Measurements from ENCODE around the gene LTBR. TPM values are rescaled to one million over a fixed set of nuclear protein-coding genes. Genes with fewer than 3 reads are reported as not detected.

Gene LTBR
- total RNA-seq, 1 experiment from 2014 or later: 4.8 TPM

DNA sequence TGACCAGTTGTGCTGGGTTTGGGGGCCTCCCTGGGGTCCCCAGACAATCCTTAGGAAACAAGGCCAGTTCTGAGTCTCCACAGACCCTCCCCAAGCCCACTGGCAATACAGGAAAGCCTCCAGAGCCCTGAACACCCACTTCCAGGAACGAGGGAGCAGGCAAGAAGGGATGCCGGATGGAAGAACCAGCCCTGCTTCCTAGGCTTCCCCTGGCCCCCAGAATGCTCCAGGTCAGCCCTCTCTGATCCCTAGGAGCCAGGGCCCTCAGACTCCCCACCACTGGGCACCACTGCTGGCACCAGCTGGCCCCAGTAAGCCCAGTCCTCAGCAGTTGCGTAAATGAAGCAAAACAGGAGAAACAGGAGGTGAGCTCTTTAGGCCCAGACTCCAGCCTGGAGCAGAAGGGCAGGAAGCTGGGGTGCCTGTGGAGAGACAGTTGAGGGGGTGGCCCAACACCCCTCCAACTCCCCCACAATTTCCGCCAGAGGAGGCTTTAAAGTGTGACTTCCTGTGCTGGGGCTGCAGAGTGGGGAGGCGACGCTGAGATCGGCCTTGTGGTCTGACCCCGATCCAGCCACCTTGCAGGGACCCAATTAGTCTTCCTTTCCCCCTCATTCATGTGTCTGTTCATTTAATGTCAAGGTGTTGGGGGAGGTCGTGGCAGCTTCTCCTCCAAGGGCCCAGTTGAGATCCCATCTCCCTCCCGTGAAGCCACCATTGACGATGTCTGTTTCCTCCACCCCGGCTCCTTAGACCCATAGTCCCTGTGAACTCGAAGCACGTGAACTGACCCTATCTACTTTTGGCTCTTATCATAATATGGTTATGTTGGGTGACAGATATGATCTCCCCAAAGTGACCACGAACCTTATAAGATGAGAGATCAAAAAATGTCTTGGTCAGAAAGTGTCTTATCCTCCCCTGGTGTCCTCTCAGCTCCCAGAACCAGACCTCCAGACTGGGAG is 46.8 kb upstream of the LTBR start:
- H2BK12ac ChIP-seq (ENCODE audit: insufficient read length, low read depth, low read length): no peak overlapping the region
- no peak overlapping the region; a peak in 5 of 7 replicates for H3K27ac Mint-ChIP-seq
- H2BK20ac ChIP-seq (ENCODE audit: low read depth, low read length, poor library complexity, severe bottlenecking): no peak overlapping the region
- peaks cover 20 to 35% (median 33%) of the 10 kb centered on the region in 3 experiments; a peak in 6 of 7 replicates for H3K36me3 Mint-ChIP-seq (ENCODE audit: insufficient read depth in 1 of 3, low read depth in 3 of 3)
- TF ChIP-seq, protein P1, sequence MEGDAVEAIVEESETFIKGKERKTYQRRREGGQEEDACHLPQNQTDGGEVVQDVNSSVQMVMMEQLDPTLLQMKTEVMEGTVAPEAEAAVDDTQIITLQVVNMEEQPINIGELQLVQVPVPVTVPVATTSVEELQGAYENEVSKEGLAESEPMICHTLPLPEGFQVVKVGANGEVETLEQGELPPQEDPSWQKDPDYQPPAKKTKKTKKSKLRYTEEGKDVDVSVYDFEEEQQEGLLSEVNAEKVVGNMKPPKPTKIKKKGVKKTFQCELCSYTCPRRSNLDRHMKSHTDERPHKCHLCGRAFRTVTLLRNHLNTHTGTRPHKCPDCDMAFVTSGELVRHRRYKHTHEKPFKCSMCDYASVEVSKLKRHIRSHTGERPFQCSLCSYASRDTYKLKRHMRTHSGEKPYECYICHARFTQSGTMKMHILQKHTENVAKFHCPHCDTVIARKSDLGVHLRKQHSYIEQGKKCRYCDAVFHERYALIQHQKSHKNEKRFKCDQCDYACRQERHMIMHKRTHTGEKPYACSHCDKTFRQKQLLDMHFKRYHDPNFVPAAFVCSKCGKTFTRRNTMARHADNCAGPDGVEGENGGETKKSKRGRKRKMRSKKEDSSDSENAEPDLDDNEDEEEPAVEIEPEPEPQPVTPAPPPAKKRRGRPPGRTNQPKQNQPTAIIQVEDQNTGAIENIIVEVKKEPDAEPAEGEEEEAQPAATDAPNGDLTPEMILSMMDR (conservative IDR thresholded peaks at IDR 0.05): no peak
- H2AFZ ChIP-seq (ENCODE audit: low read length): no peak overlapping the region
- H3T11ph ChIP-seq (ENCODE audit: low read length): no peak overlapping the region
- peaks cover 32% of the 10 kb centered on the region; the same call in 1 of the 2 replicates for H3K79me2 ChIP-seq (ENCODE audit: insufficient read depth, low read length)
- H3K4ac ChIP-seq (ENCODE audit: low read depth, low read length): peak overlapping the region; percentile 15; the same call in 1 of the 2 replicates
- no CpG with 5 or more reads among the region's 15 CpGs for WGBS (ENCODE audit: extremely low coverage, insufficient read length, low lambda C conversion rate)
- H3K4me1 ChIP-seq (ENCODE audit: insufficient read depth, low read length): peaks cover 34% of the 10 kb centered on the region
- peak overlapping the region in 1 of 2 experiments; percentile 76 for H3K4me3 Mint-ChIP-seq
- no peak overlapping the region for H4K8ac ChIP-seq (replicated peaks; ENCODE audit: insufficient read length, low read depth, low read length)
- peaks cover 26 to 28% of the 10 kb centered on the region in 2 experiments for H3K4me1 Mint-ChIP-seq
- no peak overlapping the region for H3K23ac ChIP-seq (ENCODE audit: insufficient read length, low read depth, low read length)
- H2AK5ac ChIP-seq (ENCODE audit: insufficient read length, low read length): no peak overlapping the region
- peak overlapping the region; percentile 66 for H3K14ac ChIP-seq (ENCODE audit: insufficient read depth, low read length)
- H3K56ac ChIP-seq (ENCODE audit: insufficient read length, low read depth, low read length): no peak overlapping the region
- H3K9me3 ChIP-seq (ENCODE audit: control insufficient read depth, low read depth, low read length): no peaks in the 10 kb centered on the region
- no peaks in the 10 kb centered on the region for H3K9me3 Mint-ChIP-seq
- H3K79me1 ChIP-seq (ENCODE audit: insufficient read depth, low read depth, low read length, poor library complexity, severe bottlenecking): no peaks in the 10 kb centered on the region
- H2BK5ac ChIP-seq (ENCODE audit: insufficient read length, low read length): no peak overlapping the region
- no peaks in the 10 kb centered on the region for H4K20me1 ChIP-seq (ENCODE audit: control insufficient read depth, insufficient read depth, insufficient read length)
- H2BK120ac ChIP-seq (ENCODE audit: low read depth, low read length, poor library complexity, severe bottlenecking): no peak overlapping the region
- no peaks in the 10 kb centered on the region; the same call in 1 of the 2 replicates for H3K27me3 Mint-ChIP-seq (ENCODE audit: low read depth)
- peak overlapping the region; percentile 32 for H4K91ac ChIP-seq (ENCODE audit: insufficient read length, low read depth, low read length)
- no peaks in the 10 kb centered on the region for H3K27me3 ChIP-seq (ENCODE audit: insufficient read depth, low read length)
- no peak for DNase-seq
- H3K27ac ChIP-seq (ENCODE audit: insufficient read length, low read depth, low read length): peak overlapping the region; percentile 13
- peak overlapping the region; percentile 23 for H3K9ac ChIP-seq (ENCODE audit: extremely low read depth, insufficient read length, low read length)
- no peak overlapping the region for H4K5ac ChIP-seq (ENCODE audit: insufficient read length, low read depth, low read length)
- H3K18ac ChIP-seq (ENCODE audit: insufficient read length, low read depth, low read length): peak overlapping the region; percentile 41
- peaks cover 28% of the 10 kb centered on the region for H3K23me2 ChIP-seq (ENCODE audit: insufficient read length, low read depth, low read length, poor library complexity, severe bottlenecking)
- 0 out of 2 replicates have a peak overlapping the region, but pooled peaks have one; percentile 9 for H2BK15ac ChIP-seq (ENCODE audit: low read depth, low read length)
- peak overlapping the region; percentile 41 for H3K4me2 ChIP-seq (ENCODE audit: insufficient read depth, insufficient read length, low read length)

All from H9 (cell line).